ENCODE results near the gene EDNRB. TPM values are rescaled to one million over a fixed set of nuclear protein-coding genes. Genes with fewer than 3 reads are reported as not detected.

Gene EDNRB
- total RNA-seq, 1 donor from 2014 or later, result not detected

Other genes starting within 250 kb of the EDNRB start
- 34.2 and 37.3 TPM in 2 replicates for gene SLAIN1, start 221.1 kb downstream of the EDNRB start, total RNA-seq

Data from T-helper 2 cell treated with Interferon-gamma antibody and Interleukin-4, amounts not matched to agents 100 ng/mL and 5 ng/mL, for 36 hours (primary cell).